K562 (cell line): ENCODE results near the gene KRT71. TPM values are rescaled to one million over a fixed set of nuclear protein-coding genes. Genes with fewer than 3 reads are reported as not detected.
A peak's percentile ranks its signal among the peaks of the same experiment; 100 is the strongest.

Experiments
- EZH2 ChIP-seq: IDR thresholded peaks from 2 replicates; pipeline ENCODE4 v1.6.1; 2012; ENCODE audit warnings: low read depth, mild to moderate bottlenecking, inconsistent platforms, low read length, borderline replicate concordance
- GATA2 ChIP-seq: sonication (generic); formaldehyde crosslinking; IDR thresholded peaks from 2 replicates; pipeline ENCODE4 v1.4.0; 2020; ENCODE audit warnings: mild to moderate bottlenecking, missing genetic modification reagents
- HMGN3 ChIP-seq: IDR thresholded peaks from 2 replicates; pipeline ENCODE4 v1.6.1; 2011; ENCODE audit warnings: borderline replicate concordance, low read depth, mild to moderate bottlenecking, mixed read lengths, low read length; ENCODE audit not compliant: insufficient read length; ENCODE audit errors: extremely low read depth
- MEIS2 ChIP-seq: fragments of 450-650 bp; IDR thresholded peaks from 2 replicates; pipeline ENCODE4 v1.6.1; 2014; ENCODE audit warnings: mild to moderate bottlenecking; ENCODE audit not compliant: partially characterized antibody
- POLR2B ChIP-seq: fragments of 450-650 bp; IDR thresholded peaks from 2 replicates; pipeline ENCODE4 v1.6.1; 2018; ENCODE audit warnings: low read depth; ENCODE audit not compliant: partially characterized antibody
- RFX1 ChIP-seq: fragments of 450-650 bp; IDR thresholded peaks from 2 replicates; pipeline ENCODE4 v1.6.1; 2016; ENCODE audit warnings: mild to moderate bottlenecking, moderate library complexity
- SNIP1 ChIP-seq: fragments of 450-650 bp; IDR thresholded peaks from 2 replicates; pipeline ENCODE4 v1.7.1; 2017; ENCODE audit warnings: low read depth, mild to moderate bottlenecking
- XRCC4 ChIP-seq: IDR thresholded peaks from one replicate; pipeline ENCODE4 v1.6.1; 2011; ENCODE audit not compliant: insufficient read depth, insufficient read length; ENCODE audit errors: extremely low read depth
- XRCC5 ChIP-seq: fragments of 200-400 bp; formaldehyde crosslinking; IDR thresholded peaks from 2 replicates; pipeline ENCODE4 v1.6.1; 2017; ENCODE audit warnings: low read depth, mild to moderate bottlenecking, low read length
- ZBTB7A ChIP-seq: IDR thresholded peaks from 2 replicates; pipeline ENCODE4 v1.6.1; 2011; ENCODE audit warnings: low read depth, mild to moderate bottlenecking, low read length, moderate library complexity, borderline replicate concordance; ENCODE audit not compliant: control insufficient read depth
- ZNF644 ChIP-seq: fragments of 200-800 bp; sonication (Bioruptor generic); IDR thresholded peaks from 2 replicates; pipeline ENCODE4 v1.6.1; 2016; ENCODE audit warnings: low read depth, missing genetic modification characterization, missing compliant biosample characterization
- polyA plus RNA-seq, 8 experiments: library from polyadenylated mRNA; depleted of rRNA in 4 of 8; stranded (reverse) in 5 of 8; unstranded in 3 of 8; fragments of >200 nt; fragmentation: Nextera tagmentation in 2 of 8; fragmentation: Illumina TruSeq in 1 of 8; extraction: Ambion mirVana in 2 of 8; extraction: Trizol in 1 of 8; gene quantifications; 2 replicates each; pipeline versions ENCODE4 v1.2.1 to v1.2.3, GENCODE V29; 2011 to 2014; ENCODE audit warnings: inconsistent platforms in 1 of 8, missing spikeins in 1 of 8
- total RNA-seq, 7 experiments: library from RNA; depleted of rRNA in 6 of 7; stranded (reverse); fragments of >200 nt in 6 of 7; fragmentation: Illumina TruSeq in 2 of 7; extraction: Trizol in 2 of 7; gene quantifications; 2 replicates each; pipeline versions ENCODE4 v1.2.1 to v1.2.3, GENCODE V29; 2011 to 2021; ENCODE audit warnings: low replicate concordance in 1 of 7
- TF ChIP-seq, protein P1 (sequence below), 2 experiments: fragments of 450-650 bp in 1 of 2; sonication (generic) in 1 of 2; formaldehyde crosslinking in 1 of 2; IDR thresholded peaks; 2 replicates each; pipeline versions ENCODE4 v1.7.1 to v1.9.0; 2016 to 2022; ENCODE audit warnings: inconsistent platforms in 1 of 2, mild to moderate bottlenecking in 1 of 2, missing genetic modification reagents in 1 of 2
- TF ChIP-seq, protein P2 (sequence below): fragments of 450-650 bp; IDR thresholded peaks from 2 replicates; pipeline ENCODE4 v1.7.1; 2018; ENCODE audit warnings: mild to moderate bottlenecking, low read depth; ENCODE audit not compliant: partially characterized antibody
- TF ChIP-seq, protein P3 (sequence below): IDR thresholded peaks from 2 replicates; pipeline ENCODE4 v1.6.1; 2012; ENCODE audit warnings: low read depth, low read length, improper control_type of control experiment, borderline replicate concordance

KRT71 gene
- total and polyA plus RNA-seq, 9 of the 15 experiments (the other 6 are each of a cell fraction or from before 2014, with no cell fraction given), result not detected

DNA sequence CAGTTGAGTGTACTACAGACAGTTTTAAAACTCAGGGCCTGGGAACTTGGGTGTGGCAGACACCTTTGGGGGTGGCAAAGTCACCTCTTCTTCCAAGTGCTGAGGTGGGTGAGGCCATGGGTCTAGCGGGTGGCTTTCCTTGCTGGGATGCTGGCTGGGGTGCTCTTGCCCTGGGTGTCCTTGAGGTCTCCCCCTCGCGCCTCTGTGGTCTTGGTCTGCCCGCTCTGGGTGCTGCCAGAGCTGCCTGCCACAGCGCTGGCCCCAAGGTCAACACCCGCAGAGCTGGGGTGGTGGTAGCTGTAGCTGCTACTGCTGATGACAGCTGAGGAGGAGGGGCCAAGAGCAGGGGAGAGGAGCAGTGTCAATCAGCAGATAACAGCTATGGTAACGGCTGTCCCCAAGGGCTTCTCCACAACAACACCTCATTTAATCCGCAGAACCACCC lies 13.9 kb upstream of the KRT71 start (continued):
- TF ChIP-seq, protein P1, sequence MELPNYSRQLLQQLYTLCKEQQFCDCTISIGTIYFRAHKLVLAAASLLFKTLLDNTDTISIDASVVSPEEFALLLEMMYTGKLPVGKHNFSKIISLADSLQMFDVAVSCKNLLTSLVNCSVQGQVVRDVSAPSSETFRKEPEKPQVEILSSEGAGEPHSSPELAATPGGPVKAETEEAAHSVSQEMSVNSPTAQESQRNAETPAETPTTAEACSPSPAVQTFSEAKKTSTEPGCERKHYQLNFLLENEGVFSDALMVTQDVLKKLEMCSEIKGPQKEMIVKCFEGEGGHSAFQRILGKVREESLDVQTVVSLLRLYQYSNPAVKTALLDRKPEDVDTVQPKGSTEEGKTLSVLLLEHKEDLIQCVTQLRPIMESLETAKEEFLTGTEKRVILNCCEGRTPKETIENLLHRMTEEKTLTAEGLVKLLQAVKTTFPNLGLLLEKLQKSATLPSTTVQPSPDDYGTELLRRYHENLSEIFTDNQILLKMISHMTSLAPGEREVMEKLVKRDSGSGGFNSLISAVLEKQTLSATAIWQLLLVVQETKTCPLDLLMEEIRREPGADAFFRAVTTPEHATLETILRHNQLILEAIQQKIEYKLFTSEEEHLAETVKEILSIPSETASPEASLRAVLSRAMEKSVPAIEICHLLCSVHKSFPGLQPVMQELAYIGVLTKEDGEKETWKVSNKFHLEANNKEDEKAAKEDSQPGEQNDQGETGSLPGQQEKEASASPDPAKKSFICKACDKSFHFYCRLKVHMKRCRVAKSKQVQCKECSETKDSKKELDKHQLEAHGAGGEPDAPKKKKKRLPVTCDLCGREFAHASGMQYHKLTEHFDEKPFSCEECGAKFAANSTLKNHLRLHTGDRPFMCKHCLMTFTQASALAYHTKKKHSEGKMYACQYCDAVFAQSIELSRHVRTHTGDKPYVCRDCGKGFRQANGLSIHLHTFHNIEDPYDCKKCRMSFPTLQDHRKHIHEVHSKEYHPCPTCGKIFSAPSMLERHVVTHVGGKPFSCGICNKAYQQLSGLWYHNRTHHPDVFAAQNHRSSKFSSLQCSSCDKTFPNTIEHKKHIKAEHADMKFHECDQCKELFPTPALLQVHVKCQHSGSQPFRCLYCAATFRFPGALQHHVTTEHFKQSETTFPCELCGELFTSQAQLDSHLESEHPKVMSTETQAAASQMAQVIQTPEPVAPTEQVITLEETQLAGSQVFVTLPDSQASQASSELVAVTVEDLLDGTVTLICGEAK (IDR thresholded peaks at IDR 0.05), result no peak
- TF ChIP-seq, protein P1 (CRISPR knock-in tag; IDR thresholded peaks at IDR 0.05), result no peak
- TF ChIP-seq XRCC5, result no peak
- TF ChIP-seq, protein P2, sequence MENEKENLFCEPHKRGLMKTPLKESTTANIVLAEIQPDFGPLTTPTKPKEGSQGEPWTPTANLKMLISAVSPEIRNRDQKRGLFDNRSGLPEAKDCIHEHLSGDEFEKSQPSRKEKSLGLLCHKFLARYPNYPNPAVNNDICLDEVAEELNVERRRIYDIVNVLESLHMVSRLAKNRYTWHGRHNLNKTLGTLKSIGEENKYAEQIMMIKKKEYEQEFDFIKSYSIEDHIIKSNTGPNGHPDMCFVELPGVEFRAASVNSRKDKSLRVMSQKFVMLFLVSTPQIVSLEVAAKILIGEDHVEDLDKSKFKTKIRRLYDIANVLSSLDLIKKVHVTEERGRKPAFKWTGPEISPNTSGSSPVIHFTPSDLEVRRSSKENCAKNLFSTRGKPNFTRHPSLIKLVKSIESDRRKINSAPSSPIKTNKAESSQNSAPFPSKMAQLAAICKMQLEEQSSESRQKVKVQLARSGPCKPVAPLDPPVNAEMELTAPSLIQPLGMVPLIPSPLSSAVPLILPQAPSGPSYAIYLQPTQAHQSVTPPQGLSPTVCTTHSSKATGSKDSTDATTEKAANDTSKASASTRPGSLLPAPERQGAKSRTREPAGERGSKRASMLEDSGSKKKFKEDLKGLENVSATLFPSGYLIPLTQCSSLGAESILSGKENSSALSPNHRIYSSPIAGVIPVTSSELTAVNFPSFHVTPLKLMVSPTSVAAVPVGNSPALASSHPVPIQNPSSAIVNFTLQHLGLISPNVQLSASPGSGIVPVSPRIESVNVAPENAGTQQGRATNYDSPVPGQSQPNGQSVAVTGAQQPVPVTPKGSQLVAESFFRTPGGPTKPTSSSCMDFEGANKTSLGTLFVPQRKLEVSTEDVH, result no peak
- TF ChIP-seq, protein P3, sequence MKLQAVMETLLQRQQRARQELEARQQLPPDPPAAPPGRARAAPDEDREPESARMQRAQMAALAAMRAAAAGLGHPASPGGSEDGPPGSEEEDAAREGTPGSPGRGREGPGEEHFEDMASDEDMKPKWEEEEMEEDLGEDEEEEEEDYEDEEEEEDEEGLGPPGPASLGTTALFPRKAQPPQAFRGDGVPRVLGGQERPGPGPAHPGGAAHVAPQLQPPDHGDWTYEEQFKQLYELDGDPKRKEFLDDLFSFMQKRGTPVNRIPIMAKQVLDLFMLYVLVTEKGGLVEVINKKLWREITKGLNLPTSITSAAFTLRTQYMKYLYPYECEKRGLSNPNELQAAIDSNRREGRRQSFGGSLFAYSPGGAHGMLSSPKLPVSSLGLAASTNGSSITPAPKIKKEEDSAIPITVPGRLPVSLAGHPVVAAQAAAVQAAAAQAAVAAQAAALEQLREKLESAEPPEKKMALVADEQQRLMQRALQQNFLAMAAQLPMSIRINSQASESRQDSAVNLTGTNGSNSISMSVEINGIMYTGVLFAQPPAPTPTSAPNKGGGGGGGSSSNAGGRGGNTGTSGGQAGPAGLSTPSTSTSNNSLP, result no peak
- TF ChIP-seq ZBTB7A, result no peak
- no peak for TF ChIP-seq XRCC4
- no peak for TF ChIP-seq HMGN3
- TF ChIP-seq RFX1, result peak; percentile 77
- TF ChIP-seq GATA2, result no peak
- no peak for TF ChIP-seq ZNF644 (tag)
- TF ChIP-seq SNIP1, result no peak
- no peak for TF ChIP-seq EZH2
- peak; percentile 45 for TF ChIP-seq MEIS2
- no peak for TF ChIP-seq POLR2B
